Smooth muscle cell (in vitro differentiated cells): ENCODE measurements around the gene P4HA3. TPM values are rescaled to one million over a fixed set of nuclear protein-coding genes. Genes with fewer than 3 reads are reported as not detected.

Source experiments
- DNase-seq: peaks from one replicate; lab custom pipeline; 2025; ENCODE audit not compliant: unreplicated experiment; lab: John Stamatoyannopoulos, UW
- H2AFZ ChIP-seq: fragments of 200-600 bp; sonication (generic); 2 replicates; pipeline ENCODE4 v1.6.0; 2016; ENCODE audit warnings: antibody characterized with exemption, low read depth, mild to moderate bottlenecking
- H3F3A ChIP-seq: fragments of 200-600 bp; sonication (generic); 2 replicates; pipeline ENCODE4 v1.6.0; 2017; ENCODE audit warnings: antibody characterized with exemption, low read depth
- H3K27ac ChIP-seq: fragments of 200-600 bp; sonication (generic); 2 replicates; pipeline ENCODE4 v1.5.1; 2016; ENCODE audit warnings: low read depth, mild to moderate bottlenecking
- H3K27me3 ChIP-seq: fragments of 200-600 bp; sonication (generic); 2 replicates; pipeline ENCODE4 v1.6.1; 2016; ENCODE audit warnings: low read depth, mild to moderate bottlenecking
- H3K36me3 ChIP-seq: fragments of 200-600 bp; sonication (generic); 2 replicates; pipeline ENCODE4 v1.5.1; 2016; ENCODE audit warnings: low read depth
- H3K4me1 ChIP-seq: fragments of 200-600 bp; sonication (generic); 2 replicates; pipeline ENCODE4 v1.5.1; 2016; ENCODE audit warnings: low read depth
- H3K4me2 ChIP-seq: fragments of 200-600 bp; sonication (generic); 2 replicates; pipeline ENCODE4 v1.6.0; 2016; ENCODE audit warnings: mild to moderate bottlenecking
- H3K4me3 ChIP-seq: fragments of 200-600 bp; sonication (generic); 2 replicates; pipeline ENCODE4 v1.5.1; 2016; ENCODE audit warnings: mild to moderate bottlenecking
- H3K79me2 ChIP-seq: fragments of 200-600 bp; sonication (generic); 2 replicates; pipeline ENCODE4 v1.6.0; 2016; ENCODE audit warnings: low read depth, mild to moderate bottlenecking
- H3K9ac ChIP-seq: fragments of 200-600 bp; sonication (generic); 2 replicates; pipeline ENCODE4 v1.6.0; 2016; ENCODE audit warnings: low read depth
- H3K9me3 ChIP-seq: fragments of 200-600 bp; sonication (generic); replicated peaks from 2 replicates; pipeline ENCODE4 v1.5.1; 2016; ENCODE audit warnings: low read depth
- H4K20me1 ChIP-seq: fragments of 200-600 bp; sonication (generic); 2 replicates; pipeline ENCODE4 v1.6.0; 2016; ENCODE audit warnings: low read depth
- WGBS: methylation state at CpG from one replicate; pipeline ENCODE4 v1.1.7; 2016; ENCODE audit warnings: low lambda C conversion rate; 5-methylcytosine and 5-hydroxymethylcytosine counted together
- polyA plus RNA-seq: library from polyadenylated mRNA; unstranded; fragments of >200 nt; fragmentation: Nextera tagmentation; extraction: Ambion mirVana; gene quantifications from 2 replicates; pipeline ENCODE4 v1.2.1, GENCODE V29; 2016
- total RNA-seq: library from RNA; depleted of rRNA; stranded (reverse); fragments of >200 nt; gene quantifications from 2 replicates; pipeline ENCODE4 v1.2.3, GENCODE V29; 2014
- TF ChIP-seq, protein P1 (sequence below): fragments of 200-600 bp; sonication (generic); IDR thresholded peaks from 2 replicates; pipeline ENCODE4 v1.5.1; 2017; ENCODE audit warnings: borderline replicate concordance, mild to moderate bottlenecking, antibody characterized with exemption; ENCODE audit not compliant: insufficient read depth, poor library complexity, severe bottlenecking

P4HA3 gene
- total and polyA plus RNA-seq, 2 experiments from 2014 or later, result 6.9 to 18.9 TPM

DNA sequence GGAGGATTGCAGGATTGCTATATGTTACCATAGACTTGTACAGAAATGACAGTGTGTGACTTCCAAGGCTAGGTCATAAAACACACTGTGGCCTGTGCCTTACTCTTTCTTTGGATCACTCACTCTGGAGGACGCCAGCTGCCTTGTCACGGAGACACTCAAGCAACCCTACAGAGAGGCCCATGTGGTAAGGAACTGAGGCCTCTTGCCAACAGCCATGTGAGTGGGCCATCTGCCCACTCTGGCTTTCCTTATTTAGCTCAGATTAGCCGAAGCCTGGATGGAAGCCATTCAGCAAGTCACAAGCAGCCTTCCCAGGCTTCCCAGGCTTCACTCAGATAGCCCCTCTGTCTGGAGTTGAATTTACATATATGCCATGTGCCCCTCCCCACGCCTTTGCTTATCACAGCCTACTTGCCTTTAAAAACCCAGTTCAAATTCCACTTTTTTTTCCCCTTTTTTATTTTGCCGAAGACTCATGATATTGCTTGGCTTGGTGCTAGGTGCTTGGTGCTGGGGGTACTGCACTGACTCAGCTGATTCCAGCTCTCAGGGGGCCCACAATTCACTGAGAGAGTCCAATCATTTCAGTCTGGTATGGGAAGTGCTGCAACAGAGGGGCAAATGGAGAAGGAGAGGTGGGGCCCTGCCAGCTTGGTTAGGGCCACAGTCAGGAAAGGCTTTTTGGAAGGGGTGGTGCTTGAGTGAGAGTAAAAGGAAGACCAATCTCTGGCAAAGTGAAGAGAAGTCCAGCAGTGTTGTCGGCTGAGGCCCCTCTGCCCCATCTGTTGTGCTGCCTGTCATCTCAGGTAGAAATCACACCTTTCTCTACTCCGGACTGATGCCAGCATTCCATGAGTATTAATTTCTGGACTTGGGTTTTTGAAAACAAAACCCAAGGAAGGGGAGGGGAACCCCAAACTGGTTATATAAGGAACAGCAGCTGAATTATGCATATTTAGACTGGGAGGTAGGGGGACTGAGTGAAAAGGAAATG, 14.5 kb upstream of the P4HA3 start:
- H3K36me3 ChIP-seq, result no peaks in the 10 kb centered on the region
- WGBS, result 46% methylated on average over 7 of the region's 7 CpGs
- H3F3A ChIP-seq, result peaks cover 3% of the 10 kb centered on the region
- TF ChIP-seq, protein P1, sequence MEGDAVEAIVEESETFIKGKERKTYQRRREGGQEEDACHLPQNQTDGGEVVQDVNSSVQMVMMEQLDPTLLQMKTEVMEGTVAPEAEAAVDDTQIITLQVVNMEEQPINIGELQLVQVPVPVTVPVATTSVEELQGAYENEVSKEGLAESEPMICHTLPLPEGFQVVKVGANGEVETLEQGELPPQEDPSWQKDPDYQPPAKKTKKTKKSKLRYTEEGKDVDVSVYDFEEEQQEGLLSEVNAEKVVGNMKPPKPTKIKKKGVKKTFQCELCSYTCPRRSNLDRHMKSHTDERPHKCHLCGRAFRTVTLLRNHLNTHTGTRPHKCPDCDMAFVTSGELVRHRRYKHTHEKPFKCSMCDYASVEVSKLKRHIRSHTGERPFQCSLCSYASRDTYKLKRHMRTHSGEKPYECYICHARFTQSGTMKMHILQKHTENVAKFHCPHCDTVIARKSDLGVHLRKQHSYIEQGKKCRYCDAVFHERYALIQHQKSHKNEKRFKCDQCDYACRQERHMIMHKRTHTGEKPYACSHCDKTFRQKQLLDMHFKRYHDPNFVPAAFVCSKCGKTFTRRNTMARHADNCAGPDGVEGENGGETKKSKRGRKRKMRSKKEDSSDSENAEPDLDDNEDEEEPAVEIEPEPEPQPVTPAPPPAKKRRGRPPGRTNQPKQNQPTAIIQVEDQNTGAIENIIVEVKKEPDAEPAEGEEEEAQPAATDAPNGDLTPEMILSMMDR, result no peak
- H2AFZ ChIP-seq, result no peak overlapping the region
- no peaks in the 10 kb centered on the region for H4K20me1 ChIP-seq
- no peaks in the 10 kb centered on the region for H3K27me3 ChIP-seq
- H3K4me3 ChIP-seq, result no peak overlapping the region
- no peaks in the 10 kb centered on the region for H3K9me3 ChIP-seq
- H3K9ac ChIP-seq, result no peak overlapping the region
- peak overlapping the region; percentile 70 for H3K4me2 ChIP-seq
- H3K4me1 ChIP-seq, result peaks cover 8% of the 10 kb centered on the region
- peak overlapping the region; percentile 83 for H3K27ac ChIP-seq
- no peaks in the 10 kb centered on the region for H3K79me2 ChIP-seq
- DNase-seq, result no peak

DNA sequence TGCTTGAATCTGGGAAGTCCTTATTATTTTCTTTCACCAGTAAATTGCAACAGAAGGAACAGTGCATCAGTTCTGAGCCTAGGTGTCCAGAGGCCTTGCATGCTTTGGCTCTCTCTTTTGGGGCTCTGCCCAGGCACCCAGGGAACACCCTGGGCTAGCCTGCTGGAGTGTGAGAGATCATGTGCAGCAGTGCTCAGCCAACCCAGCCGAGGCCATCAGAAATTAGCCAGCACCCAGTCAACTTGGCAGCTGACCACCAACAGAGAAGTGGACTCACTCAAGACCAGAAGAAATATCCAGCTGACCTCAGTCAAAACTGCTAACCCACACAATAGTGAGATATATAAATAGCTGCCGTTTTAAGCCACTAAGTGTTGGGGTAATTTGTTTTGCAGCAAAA, 11.2 kb upstream of the P4HA3 start:
- no peak for DNase-seq
- peaks cover 17% of the 10 kb centered on the region for H3K4me1 ChIP-seq
- no peak overlapping the region for H3K27ac ChIP-seq

DNA sequence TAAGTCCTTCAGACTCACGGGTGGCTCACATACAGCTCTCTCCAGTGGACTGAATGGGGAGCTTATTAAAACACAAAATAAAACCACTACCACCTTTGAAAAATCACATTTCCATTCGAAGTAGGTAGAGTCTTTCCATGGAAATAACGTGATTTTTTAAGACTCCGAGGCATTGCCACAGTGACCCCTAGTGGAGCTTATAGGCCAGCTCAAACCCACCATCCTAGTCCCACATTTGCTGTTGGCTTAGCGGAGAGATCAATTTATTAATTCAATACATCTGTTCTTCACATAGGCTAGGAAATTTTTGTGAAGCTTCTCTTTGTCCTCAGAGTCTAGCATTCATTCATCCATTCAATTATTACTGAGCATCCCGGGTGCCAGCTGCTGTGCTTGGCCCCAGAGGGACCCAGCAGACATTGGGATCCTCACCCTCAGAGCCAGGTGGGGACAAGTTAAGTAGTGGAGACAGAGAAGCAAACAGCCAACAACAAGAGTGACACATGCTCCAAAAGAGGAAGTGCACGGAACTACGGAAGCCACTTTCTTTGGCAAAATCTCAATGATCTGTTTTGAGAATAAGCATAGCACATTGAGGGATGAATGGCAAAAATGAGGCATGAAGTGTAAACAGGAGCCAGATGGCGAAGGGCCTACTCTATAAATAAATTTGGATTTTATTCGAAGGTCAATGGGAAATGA, 10.2 kb upstream of the P4HA3 start:
- Histone ChIP-seq H3F3A (peaks cover 18% of the 10 kb centered on the region), H3K9ac (no peak overlapping the region), H3K4me2 (no peak overlapping the region), H3K27me3 (no peaks in the 10 kb centered on the region), H3K79me2 (no peaks in the 10 kb centered on the region), H3K36me3 (peaks cover 5% of the 10 kb centered on the region), H3K27ac (no peak overlapping the region), H3K4me3 (no peak overlapping the region), H3K4me1 (peaks cover 17% of the 10 kb centered on the region), H4K20me1 (no peaks in the 10 kb centered on the region), H2AFZ (no peak overlapping the region), H3K9me3 (peaks cover 9% of the 10 kb centered on the region)
- TF ChIP-seq, protein P1, result peak; percentile 47
- no peak for DNase-seq
- WGBS, result 63% methylated on average over 10 of the region's 10 CpGs

More for the DNA sequence above, 11.2 kb upstream of the P4HA3 start:
- Histone ChIP-seq H3K9ac (no peak overlapping the region), H3K79me2 (no peaks in the 10 kb centered on the region), H3K9me3 (no peaks in the 10 kb centered on the region), H3K4me3 (no peak overlapping the region), H3F3A (peaks cover 12% of the 10 kb centered on the region), H4K20me1 (no peaks in the 10 kb centered on the region), H2AFZ (no peak overlapping the region), H3K4me2 (no peak overlapping the region), H3K27me3 (no peaks in the 10 kb centered on the region), H3K36me3 (no peaks in the 10 kb centered on the region)
- TF ChIP-seq, protein P1, result no peak
- WGBS, result 72% methylated on average over 2 of the region's 2 CpGs
